K562 (cell line): ENCODE data around the gene ITGA1. TPM values are rescaled to one million over a fixed set of nuclear protein-coding genes. Genes with fewer than 3 reads are reported as not detected.

Source experiments
- ATAC-seq: fragments of 200-7000 bp; cut with Tn5 transposase; 3 replicates; pipeline ENCODE4 v1.9.1; 2020; ENCODE audit warnings: moderate library complexity
- BruUV-seq: library from RNA; stranded (reverse); fragments of 400-500 nt; replicated peaks from 2 replicates; lab custom pipeline; 2021; lab: Mats Ljungman, UMichigan
- CTCF ChIA-PET: fragments of 300-600 bp; formaldehyde crosslinking; extraction: SDS; loops from one replicate; lab custom pipeline; 2021; ENCODE audit warnings: low intra/inter-chr PET ratio; lab: Yijun Ruan, JAX
- POLR2A ChIA-PET: fragments of 300-600, 350-650 bp; sonication (Branson Sonifier 250); formaldehyde crosslinking; extraction: SDS; loops from one replicate; lab custom pipeline; 2021; ENCODE audit warnings: antibody characterized with exemption, inconsistent platforms; lab: Yijun Ruan, JAX
- DNase-seq, 4 experiments: peaks; one replicate each; pipeline versions ENCODE4 v3.0.0 to v3.0.0-alpha.2; 2011 to 2018; ENCODE audit warnings: low spot score in 3 of 4, mixed read lengths in 3 of 4; ENCODE audit errors: extremely low read depth in 1 of 4
- FAIRE-seq: peaks from 2 replicates; lab custom pipeline; 2011; peaks lifted over from hg19 to GRCh38; lab: Jason Lieb, UNC
- H2AFZ ChIP-seq: 2 replicates; pipeline ENCODE4 v1.6.0; 2011; ENCODE audit warnings: low read depth, low read length, control low read depth, inconsistent platforms
- H3K27ac ChIP-seq: fragments of 200-600 bp; 3 replicates; pipeline ENCODE4 v1.8.0; 2011; ENCODE audit warnings: low read depth, mild to moderate bottlenecking, control low read depth, inconsistent platforms, low read length, moderate library complexity, mixed read lengths; ENCODE audit errors: extremely low read depth
- H3K27me3 ChIP-seq, 2 experiments: fragments of 300-600 bp in 1 of 2; 2 replicates in 1 of 2; 3 replicates in 1 of 2; pipeline versions ENCODE4 v1.6.0 to v1.8.0; 2011; ENCODE audit warnings: inconsistent platforms in 2 of 2, low read length in 2 of 2, mild to moderate bottlenecking in 1 of 2, mixed read lengths in 1 of 2, moderate library complexity in 1 of 2; ENCODE audit not compliant: control insufficient read depth in 2 of 2, insufficient read depth in 2 of 2
- H3K36me3 ChIP-seq: fragments of 300-600 bp; 3 replicates; pipeline ENCODE4 v1.8.0; 2011; ENCODE audit warnings: mild to moderate bottlenecking, low read length, inconsistent platforms; ENCODE audit not compliant: control insufficient read depth, insufficient read depth
- H3K4me1 ChIP-seq, 2 experiments: fragments of 200-600 bp in 1 of 2; replicated peaks in 1 of 2; 2 replicates in 1 of 2; 3 replicates in 1 of 2; pipeline versions ENCODE4 v1.5.1 to v1.8.0; 2011; ENCODE audit warnings: inconsistent platforms in 2 of 2, low read length in 2 of 2, mild to moderate bottlenecking in 1 of 2, mixed read lengths in 1 of 2, moderate library complexity in 1 of 2; ENCODE audit not compliant: control insufficient read depth in 2 of 2, insufficient read depth in 2 of 2
- H3K4me2 ChIP-seq: 2 replicates; pipeline ENCODE4 v1.6.1; 2011; ENCODE audit warnings: low read length, control low read depth, inconsistent platforms, mixed read lengths; ENCODE audit not compliant: insufficient read depth
- H3K4me3 ChIP-seq: fragments of 200-600 bp; sonication (generic), shearing (Covaris generic); 2 replicates; pipeline ENCODE4 v1.5.1; 2016; ENCODE audit warnings: control low read depth, inconsistent platforms
- H3K79me2 ChIP-seq: fragments of 200-600 bp; 3 replicates; pipeline ENCODE4 v1.8.0; 2011; ENCODE audit warnings: low read length, inconsistent platforms; ENCODE audit not compliant: control insufficient read depth, insufficient read depth
- H3K9ac ChIP-seq, 2 experiments: 2 replicates each; pipeline versions ENCODE4 v1.6.0 to v1.6.1; 2011; ENCODE audit warnings: low read depth in 2 of 2, low read length in 2 of 2, control low read depth in 1 of 2, inconsistent platforms in 1 of 2, mild to moderate bottlenecking in 1 of 2, mixed read lengths in 1 of 2; ENCODE audit not compliant: insufficient read depth in 1 of 2
- H3K9me1 ChIP-seq: one replicate; pipeline ENCODE4 v1.6.0; 2011; ENCODE audit warnings: inconsistent platforms, mild to moderate bottlenecking, low read length, moderate library complexity; ENCODE audit not compliant: control insufficient read depth, insufficient read depth
- H3K9me3 ChIP-seq: replicated peaks from 2 replicates; pipeline ENCODE4 v1.5.1; 2011; ENCODE audit warnings: low read depth, low read length, inconsistent platforms; ENCODE audit not compliant: control insufficient read depth, insufficient read depth
- H4K20me1 ChIP-seq: replicated peaks from 2 replicates; pipeline ENCODE4 v1.6.1; 2011; ENCODE audit warnings: low read length, inconsistent platforms, mixed read lengths; ENCODE audit not compliant: control insufficient read depth, insufficient read depth
- BCOR ChIP-seq: fragments of 450-650 bp; IDR thresholded peaks from 2 replicates; pipeline ENCODE4 v1.6.1; 2016
- MEIS2 ChIP-seq: fragments of 450-650 bp; IDR thresholded peaks from 2 replicates; pipeline ENCODE4 v1.6.1; 2014; ENCODE audit warnings: mild to moderate bottlenecking; ENCODE audit not compliant: partially characterized antibody
- SMAD2 ChIP-seq: fragments of 150-350 bp; IDR thresholded peaks from 2 replicates; pipeline ENCODE4 v1.6.1; 2014; ENCODE audit warnings: low read depth, mild to moderate bottlenecking, low read length
- TAF9B ChIP-seq: fragments of 450-650 bp; IDR thresholded peaks from 2 replicates; pipeline ENCODE4 v1.6.1; 2018; ENCODE audit warnings: mild to moderate bottlenecking; ENCODE audit not compliant: partially characterized antibody
- ZNF561 ChIP-seq: fragments of 450-650 bp; formaldehyde crosslinking; conservative IDR thresholded peaks from 2 replicates; pipeline ENCODE4 v1.4.0; 2020; ENCODE audit warnings: mild to moderate bottlenecking, moderate library complexity
- in situ Hi-C: fragments of 300-500 bp; cut with MboI; formaldehyde crosslinking; loops from 4 replicates; pipeline ENCODE4 v1.15.0; 2018; ENCODE audit warnings: inconsistent platforms, mixed read lengths
- intact Hi-C: fragments of 100-400 bp; cut with micrococcal nuclease; formaldehyde crosslinking; loops from 2 replicates; pipeline ENCODE4 v1.14.2; 2022
- polyA plus RNA-seq, 8 experiments: library from polyadenylated mRNA; depleted of rRNA in 4 of 8; stranded (reverse) in 5 of 8; unstranded in 3 of 8; fragments of >200 nt; fragmentation: Nextera tagmentation in 2 of 8; fragmentation: Illumina TruSeq in 1 of 8; extraction: Ambion mirVana in 2 of 8; extraction: Trizol in 1 of 8; gene quantifications; 2 replicates each; pipeline versions ENCODE4 v1.2.1 to v1.2.3, GENCODE V29; 2011 to 2014; ENCODE audit warnings: inconsistent platforms in 1 of 8, missing spikeins in 1 of 8
- total RNA-seq, 7 experiments: library from RNA; depleted of rRNA in 6 of 7; stranded (reverse); fragments of >200 nt in 6 of 7; fragmentation: Illumina TruSeq in 2 of 7; extraction: Trizol in 2 of 7; gene quantifications; 2 replicates each; pipeline versions ENCODE4 v1.2.1 to v1.2.3, GENCODE V29; 2011 to 2021; ENCODE audit warnings: low replicate concordance in 1 of 7
- TF ChIP-seq, protein P1 (sequence below): fragments of 250-450 bp; sonication (Bioruptor Pico); IDR thresholded peaks from 2 replicates; pipeline ENCODE4 v1.4.0; 2020

Gene ITGA1
- total and polyA plus RNA-seq, 9 of the 15 experiments (the other 6 are each of a cell fraction or from before 2014, with no cell fraction given) = 0.04 to 0.22 TPM; not detected in 7

- Histone ChIP-seq H3K36me3 (no peaks in the 10 kb centered on the region), H3K27me3 (peaks cover 0 to 4% of the 10 kb centered on the region in 2 experiments; a peak in 2 of 5 replicates), H4K20me1 (no peaks in the 10 kb centered on the region), H2AFZ (no peak overlapping the region), H3K4me1 (no peaks in the 10 kb centered on the region), H3K79me2 (no peaks in the 10 kb centered on the region), H3K9ac (no peak overlapping the region), H3K9me1 (no peaks in the 10 kb centered on the region), H3K9me3 (no peaks in the 10 kb centered on the region), H3K27ac (no peak overlapping the region), H3K4me3 (no peak overlapping the region), H3K4me2 (no peak overlapping the region)
- no peak for ATAC-seq
- ChIA-PET POLR2A (no interaction called here), CTCF (interaction anchor here (0.5 to 2.1 kb wide), 2 partner anchors 148 to 581 kb away, joined by 4 to 11 read pairs; no protein-coding TSS in a partner anchor)
- DNase-seq = no peak
- intact Hi-C loops (loop anchor here (1.0 to 2.0 kb wide), 2 partner anchors 148 to 253 kb away; no protein-coding TSS in a partner anchor), in situ Hi-C loops (loop anchor here (5.0 kb wide), 1 partner anchor 149 kb away; no protein-coding TSS in a partner anchor)
- TF ChIP-seq BCOR (no peak), ZNF561 (no peak), TAF9B (no peak), MEIS2 (no peak), SMAD2 (no peak)
- TF ChIP-seq, protein P1, sequence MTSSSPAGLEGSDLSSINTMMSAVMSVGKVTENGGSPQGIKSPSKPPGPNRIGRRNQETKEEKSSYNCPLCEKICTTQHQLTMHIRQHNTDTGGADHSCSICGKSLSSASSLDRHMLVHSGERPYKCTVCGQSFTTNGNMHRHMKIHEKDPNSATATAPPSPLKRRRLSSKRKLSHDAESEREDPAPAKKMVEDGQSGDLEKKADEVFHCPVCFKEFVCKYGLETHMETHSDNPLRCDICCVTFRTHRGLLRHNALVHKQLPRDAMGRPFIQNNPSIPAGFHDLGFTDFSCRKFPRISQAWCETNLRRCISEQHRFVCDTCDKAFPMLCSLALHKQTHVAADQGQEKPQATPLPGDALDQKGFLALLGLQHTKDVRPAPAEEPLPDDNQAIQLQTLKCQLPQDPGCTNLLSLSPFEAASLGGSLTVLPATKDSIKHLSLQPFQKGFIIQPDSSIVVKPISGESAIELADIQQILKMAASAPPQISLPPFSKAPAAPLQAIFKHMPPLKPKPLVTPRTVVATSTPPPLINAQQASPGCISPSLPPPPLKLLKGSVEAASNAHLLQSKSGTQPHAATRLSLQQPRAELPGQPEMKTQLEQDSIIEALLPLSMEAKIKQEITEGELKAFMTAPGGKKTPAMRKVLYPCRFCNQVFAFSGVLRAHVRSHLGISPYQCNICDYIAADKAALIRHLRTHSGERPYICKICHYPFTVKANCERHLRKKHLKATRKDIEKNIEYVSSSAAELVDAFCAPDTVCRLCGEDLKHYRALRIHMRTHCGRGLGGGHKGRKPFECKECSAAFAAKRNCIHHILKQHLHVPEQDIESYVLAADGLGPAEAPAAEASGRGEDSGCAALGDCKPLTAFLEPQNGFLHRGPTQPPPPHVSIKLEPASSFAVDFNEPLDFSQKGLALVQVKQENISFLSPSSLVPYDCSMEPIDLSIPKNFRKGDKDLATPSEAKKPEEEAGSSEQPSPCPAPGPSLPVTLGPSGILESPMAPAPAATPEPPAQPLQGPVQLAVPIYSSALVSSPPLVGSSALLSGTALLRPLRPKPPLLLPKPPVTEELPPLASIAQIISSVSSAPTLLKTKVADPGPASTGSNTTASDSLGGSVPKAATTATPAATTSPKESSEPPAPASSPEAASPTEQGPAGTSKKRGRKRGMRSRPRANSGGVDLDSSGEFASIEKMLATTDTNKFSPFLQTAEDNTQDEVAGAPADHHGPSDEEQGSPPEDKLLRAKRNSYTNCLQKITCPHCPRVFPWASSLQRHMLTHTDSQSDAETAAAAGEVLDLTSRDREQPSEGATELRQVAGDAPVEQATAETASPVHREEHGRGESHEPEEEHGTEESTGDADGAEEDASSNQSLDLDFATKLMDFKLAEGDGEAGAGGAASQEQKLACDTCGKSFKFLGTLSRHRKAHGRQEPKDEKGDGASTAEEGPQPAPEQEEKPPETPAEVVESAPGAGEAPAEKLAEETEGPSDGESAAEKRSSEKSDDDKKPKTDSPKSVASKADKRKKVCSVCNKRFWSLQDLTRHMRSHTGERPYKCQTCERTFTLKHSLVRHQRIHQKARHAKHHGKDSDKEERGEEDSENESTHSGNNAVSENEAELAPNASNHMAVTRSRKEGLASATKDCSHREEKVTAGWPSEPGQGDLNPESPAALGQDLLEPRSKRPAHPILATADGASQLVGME = no peak
- no TSS peak for BruUV-seq
- FAIRE-seq = no peak
Observed at GRCh38 chr5:52947851-52948250, 160.1 kb downstream of the ITGA1 start.
